AG08395 (cell line): ENCODE measurements around the gene DAAM1.
A peak's percentile ranks its signal among the peaks of the same experiment; 100 is the strongest.

Source experiments
- DNase-seq: peaks from one replicate; pipeline ENCODE4 v3.0.0; 2012; ENCODE audit warnings: mixed read lengths, low spot score

DAAM1 gene

DNA sequence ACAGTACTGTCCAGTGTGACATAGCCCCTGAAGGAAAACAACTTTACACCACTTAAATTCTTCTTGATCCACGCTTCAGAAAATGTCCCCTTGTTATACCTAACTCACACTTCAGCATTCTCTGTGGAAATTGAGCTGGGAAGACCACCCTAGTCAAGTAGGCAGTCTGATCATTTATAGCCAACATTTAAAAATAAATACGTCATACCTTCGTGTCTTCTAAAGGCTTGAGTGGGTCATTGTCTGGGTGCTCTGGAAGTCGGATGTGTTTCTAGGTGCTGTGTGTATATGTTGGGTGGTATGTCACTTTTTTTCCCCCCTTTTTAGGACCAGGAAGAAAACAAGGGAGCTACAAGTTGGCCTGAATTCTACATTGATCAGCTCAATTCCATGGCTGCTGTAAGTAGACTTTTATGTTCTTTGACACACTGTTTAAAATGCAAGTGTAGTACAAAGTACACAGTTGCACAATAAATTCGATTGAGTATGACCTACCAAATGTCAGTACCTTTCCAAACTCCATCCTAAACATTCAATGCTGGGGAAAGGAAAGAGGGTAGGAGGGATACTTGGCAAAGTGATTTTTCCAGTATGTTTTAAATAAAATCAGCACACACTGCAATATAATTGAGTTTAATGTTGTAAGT lies 126.6 kb downstream of the DAAM1 start:
- DNase-seq: no peak

DNA sequence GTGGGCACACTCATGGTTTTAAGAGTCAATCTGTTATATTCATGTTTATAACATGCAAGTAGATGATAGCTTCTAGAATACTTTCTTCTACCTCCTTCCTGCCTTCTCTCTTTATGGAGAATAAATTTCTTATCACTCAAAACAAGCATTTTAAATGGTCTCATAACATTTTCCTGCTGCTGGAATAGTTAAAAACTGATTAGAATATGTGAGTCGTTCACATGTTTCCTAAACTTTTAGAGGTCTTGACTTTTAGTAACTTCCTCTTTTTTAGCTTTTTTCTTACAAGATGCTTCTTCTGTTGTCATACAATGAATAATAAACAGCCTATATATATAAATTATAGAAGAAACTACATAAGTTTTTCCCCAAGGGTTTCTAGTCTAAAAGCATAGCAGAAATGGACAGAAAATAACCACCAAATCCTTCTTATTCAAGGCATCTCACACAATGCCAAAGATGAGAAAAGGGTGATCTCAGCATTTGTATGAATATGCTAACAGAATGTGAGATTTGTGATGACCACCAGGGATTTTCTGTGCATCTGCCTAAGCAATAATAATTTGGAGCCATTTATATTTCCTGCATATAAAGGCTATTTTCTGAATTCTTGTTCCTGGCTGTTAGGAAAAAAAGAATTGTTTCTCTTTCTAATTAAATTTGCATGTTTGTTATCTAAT lies 127.8 kb downstream of the DAAM1 start:
- no peak for DNase-seq

DNA sequence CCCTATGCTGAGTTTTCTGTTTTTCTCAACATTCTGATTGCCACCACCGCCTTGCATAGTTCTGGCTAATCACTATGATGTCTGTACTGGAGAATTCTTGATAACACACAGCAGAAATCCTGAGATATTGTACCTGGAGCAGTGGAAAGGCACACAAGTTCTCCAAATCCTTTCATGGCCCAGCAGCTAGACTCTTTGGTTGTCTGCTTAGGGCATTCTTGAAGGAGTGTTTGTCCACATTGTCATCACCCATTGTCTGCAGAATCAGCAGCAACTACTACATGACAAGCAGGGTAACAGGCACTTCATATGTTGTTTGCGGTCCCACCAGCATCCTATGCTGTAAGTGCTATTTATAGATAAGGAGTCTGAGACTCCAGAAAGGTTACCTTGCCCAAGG lies 128.9 kb downstream of the DAAM1 start:
- no peak for DNase-seq

DNA sequence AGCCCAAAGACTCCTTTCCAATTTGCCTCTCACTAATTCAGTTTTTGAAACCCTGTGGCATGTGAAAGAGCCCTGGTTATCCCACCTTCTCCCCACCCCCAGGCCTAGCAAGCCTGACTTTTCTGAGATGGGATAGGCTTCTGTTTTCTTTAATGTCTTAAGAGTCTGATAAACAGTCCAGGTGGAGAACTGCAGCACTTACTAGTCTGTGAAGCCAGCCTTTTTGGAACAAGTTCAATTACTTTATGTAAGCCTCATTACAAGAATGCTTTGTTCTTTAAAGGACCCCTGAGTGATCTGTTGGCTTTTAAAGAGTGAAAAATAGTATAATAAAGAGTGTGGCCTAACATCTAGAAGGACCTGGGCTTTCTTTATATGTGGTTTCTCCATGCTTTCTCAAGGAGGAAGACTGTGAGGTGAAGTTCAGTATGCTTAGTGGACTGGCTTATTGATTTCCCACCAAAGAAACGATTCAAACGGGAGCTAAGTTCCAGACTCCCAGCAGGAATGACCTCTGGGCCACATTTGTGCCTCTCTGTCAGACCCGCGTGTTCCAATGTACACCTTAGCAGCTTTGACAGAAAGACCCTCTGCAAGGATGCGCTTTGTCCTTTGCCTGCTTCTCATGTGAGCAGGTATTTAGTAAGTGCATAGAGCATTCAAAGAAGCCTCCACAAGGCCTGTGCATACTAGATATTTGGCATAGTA lies 129.5 kb downstream of the DAAM1 start:
- no peak for DNase-seq

DNA sequence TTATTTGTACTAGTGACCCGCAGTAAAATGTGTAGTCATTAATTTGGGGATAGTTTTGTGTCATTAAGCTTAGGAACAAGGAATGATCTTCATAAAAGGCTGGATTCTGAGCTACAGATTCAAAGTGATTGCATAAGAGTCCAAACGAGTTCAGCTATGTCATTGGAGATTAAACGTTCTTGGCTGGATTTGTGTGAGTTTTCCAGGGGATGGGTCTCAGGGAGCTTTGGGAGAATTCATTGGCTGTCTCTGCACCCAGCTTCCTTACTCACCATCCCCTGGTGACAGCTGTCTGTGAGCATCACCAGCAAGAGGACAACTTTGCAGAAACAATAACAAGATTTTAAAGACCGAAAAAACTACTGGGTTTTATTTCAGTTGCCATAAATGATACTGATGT lies 130.4 kb downstream of the DAAM1 start:
- DNase-seq: no peak

DNA sequence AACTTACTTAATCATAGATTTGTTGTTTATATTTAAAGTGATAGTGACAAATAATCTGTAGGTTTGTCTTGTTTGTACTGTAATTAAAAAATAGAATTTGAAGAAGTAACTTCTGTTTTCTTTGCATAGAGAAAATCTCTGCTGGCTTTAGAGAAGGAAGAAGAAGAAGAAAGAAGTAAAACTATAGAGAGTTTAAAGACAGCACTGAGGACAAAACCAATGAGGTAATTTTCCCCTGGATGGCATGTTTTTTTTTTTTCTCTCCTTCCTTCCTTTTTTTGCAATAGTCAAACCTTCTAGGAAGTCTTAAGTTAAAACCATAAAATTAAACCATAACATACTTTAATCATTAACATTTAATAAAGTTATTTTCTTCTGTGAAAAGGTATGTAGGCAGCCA lies 131.9 kb downstream of the DAAM1 start:
- DNase-seq: no peak

DNA sequence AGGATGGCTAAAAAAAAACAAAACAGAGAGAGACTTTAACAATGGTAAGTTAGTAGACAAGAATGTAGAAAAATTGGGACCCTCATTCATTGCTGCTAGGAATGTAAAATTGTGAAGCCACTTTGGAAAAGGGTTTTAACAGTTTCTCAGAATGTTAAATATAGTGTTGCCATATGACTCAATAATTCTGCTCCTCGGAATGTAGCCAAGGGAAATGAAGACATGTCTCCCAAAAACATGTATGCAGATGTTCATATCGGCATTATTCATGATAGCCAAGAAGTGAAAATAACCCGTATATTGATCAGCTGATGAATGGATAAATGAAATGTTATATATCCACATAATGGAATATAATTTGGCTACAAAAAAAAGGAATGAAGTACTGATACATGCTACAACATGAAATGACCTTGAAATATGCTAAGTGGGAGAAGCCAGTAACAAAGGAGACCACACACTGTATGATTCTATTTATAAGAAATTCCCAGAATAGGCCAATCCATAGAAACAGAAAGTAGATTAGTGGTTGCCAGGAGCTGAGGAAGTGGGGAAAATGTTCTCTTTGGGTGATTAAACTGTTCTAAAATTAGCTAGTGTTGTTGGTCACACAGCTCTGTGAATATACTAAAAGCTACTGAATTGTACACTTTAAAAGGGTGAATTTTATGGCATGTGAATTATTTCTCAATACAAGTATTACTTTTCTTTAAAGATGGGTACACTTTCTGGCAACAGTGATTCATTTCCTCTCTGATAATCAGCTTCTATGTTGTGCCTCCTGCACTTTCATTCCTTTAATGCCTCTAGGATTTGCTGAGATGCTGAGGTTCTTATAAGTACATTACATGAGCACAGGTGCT lies 132.5 kb downstream of the DAAM1 start:
- DNase-seq: no peak

DNA sequence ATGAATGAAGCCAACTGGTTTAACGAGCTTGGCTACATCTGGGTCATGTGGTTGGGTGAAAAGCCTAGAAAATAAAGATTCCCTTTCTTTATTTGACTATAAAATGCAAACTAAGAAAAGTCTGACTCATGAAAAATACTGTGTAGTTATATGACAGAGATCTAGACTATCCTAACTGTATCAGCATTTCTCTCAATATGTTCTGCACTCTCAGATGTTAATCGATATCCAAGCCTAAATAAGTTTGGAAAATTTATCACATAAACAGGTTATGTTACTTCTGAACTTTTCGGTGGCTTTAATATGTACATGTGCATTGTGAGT lies 133.1 kb downstream of the DAAM1 start:
- no peak for DNase-seq

DNA sequence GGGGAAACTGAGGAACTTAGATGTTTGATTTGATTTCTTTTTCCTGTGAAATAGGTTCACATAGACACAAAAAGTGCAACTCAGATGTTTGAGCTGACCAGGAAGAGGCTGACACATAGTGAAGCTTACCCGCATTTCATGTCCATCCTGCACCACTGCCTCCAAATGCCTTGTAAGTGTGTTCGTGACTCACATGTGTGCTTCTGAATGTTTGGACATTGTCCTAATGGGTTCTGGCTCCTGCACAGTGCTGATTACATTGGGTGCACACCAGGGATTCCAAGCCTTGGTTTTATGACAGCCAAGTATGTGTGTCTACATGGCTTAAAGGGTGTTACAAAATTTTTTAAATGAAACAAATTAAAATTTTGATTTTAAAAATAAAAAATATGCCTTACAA lies 137.4 kb downstream of the DAAM1 start:
- peak; percentile 61 for DNase-seq

DNA sequence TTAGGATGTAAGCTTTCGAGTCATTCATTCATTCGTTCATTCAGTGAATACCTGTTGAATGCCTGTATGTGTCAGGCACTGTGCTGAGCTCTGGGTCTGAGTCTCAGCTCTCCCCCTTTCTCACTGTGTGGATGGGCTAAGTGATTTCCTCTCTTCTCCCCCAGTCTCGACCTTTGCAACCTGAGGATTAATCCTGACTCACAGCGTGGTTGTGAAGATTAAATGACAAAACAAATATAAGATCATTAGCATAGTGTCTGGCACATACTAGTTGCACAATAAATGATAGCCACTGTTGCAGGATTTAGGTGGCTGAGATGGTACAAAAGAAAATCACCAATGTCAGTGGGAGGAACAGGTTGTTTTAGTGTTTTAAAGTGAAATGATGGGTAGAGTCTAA lies 140.0 kb downstream of the DAAM1 start:
- DNase-seq: no peak

DNA sequence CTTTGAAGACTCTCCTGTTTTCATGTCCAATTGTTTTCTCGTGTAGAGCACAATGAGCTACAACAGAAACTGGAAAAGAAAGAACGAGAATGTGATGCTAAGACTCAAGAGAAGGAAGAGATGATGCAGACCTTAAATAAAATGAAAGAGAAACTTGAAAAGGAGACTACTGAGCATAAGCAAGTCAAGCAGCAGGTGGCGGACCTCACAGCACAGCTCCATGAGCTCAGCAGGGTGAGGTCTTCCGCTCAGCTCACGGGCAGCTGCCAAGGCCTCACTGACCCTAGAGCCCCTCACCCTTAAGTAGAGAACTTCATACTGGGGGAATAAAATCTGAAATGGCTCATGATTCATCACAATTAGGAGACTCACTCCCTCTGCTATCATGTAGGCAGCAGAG lies 142.0 kb downstream of the DAAM1 start:
- DNase-seq: no peak

DNA sequence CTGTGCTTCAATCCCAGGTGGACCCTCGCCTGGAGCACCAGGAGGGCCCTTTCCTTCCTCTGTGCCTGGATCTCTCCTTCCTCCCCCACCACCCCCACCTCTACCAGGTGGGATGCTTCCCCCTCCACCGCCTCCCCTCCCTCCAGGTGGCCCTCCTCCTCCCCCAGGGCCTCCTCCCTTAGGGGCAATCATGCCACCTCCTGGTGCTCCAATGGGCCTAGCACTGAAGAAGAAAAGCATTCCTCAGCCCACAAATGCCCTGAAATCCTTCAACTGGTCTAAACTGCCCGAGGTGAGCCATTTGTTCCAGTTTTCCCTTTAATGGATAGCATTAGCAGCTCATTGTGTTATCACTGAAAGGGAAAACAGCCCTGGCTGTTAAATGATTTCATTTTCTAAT lies 142.8 kb downstream of the DAAM1 start:
- no peak for DNase-seq

DNA sequence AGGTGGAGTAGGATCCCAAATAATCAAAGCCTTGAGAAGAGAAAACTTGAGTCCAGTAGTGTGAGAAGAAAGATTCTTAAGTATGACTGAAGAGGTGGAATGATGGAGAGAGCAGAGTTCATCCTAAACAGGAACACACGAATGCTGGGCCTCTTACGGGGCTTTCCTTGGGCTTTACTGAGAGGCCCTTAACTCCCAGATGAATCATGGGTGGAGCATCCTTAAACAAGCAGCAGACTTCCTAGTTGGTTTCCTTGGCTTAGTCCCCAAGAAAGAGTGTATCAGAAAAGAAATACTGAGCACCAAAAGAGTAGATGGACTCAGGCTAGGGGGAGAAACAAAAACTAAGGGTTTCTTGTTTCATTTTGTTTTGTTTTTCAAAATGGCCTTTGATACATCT lies 144.3 kb downstream of the DAAM1 start:
- peak; percentile 78 for DNase-seq

DNA sequence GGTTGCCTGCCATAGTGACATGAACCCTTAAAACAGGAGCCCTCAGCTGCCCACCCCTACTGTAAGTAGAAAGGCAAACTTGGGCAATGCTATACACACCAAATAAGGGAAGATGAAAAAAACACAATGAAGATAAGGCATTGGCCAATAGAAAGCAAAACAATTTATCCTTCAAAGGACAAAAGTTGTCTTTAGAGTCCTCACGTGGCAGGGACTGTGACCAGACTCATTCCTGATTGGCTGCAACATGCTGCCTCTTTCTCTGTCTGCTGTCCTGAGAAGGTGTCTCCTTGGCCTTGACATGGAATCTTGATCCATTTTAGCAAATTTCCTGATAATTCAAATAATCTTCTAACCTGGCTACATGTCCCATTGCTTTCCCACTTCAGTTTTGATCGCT lies 144.8 kb downstream of the DAAM1 start:
- no peak for DNase-seq

DNA sequence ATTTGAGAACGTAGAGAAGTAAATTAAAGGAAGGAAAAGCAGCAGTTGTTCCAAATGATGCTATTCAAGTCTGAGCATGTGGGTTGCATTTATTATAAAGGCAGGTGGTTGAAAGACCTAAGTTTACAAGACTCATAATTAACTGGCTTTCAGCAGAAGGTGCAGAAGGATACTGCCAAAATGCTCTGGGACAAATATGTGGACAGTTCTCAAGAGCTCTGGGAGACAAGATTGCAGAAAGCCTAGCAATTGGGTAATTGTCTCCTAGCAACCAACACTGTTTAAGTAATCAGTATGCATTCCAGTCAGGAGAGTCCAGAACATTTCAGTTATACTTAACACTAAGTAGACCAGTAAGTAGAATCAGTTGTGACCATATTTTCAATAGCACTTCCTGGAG lies 145.2 kb downstream of the DAAM1 start:
- peak; percentile 91 for DNase-seq

DNA sequence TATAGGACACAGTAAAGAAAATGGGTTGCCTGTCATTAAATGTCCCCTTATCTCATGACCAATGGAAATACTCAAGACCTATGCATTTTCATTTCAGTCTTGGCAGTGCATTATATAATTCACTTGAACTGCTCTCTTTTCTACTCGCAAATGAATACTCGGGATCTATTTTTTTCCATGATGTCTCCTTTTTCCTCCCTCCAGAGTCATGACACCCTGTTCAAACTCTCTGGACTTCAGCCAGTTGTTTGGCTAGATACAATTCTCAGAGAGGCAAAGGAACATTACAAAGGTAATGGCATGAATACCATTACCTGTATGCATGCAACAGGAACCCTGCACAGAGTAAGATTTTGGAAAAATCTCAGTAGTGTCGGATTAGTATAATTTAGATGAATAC lies 145.8 kb downstream of the DAAM1 start:
- DNase-seq: no peak

DNA sequence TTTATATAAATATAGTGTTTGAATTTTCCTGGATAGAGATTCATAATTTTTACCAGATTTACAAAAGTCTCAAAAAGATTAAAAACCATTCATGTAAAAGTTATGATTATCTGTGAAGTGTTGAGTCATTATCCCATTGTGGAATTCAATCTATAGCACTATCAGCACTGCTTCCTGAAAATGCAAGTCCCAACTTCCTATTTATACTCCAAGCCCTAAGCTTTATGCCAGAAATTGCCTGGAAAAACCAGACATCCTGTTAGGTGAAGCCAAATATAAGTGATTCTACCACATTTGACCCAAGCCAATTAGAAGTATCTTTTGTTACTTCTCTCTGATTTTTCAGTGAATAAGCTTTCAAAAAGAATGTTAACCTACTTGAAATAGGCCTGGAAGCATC lies 147.6 kb downstream of the DAAM1 start:
- no peak for DNase-seq

DNA sequence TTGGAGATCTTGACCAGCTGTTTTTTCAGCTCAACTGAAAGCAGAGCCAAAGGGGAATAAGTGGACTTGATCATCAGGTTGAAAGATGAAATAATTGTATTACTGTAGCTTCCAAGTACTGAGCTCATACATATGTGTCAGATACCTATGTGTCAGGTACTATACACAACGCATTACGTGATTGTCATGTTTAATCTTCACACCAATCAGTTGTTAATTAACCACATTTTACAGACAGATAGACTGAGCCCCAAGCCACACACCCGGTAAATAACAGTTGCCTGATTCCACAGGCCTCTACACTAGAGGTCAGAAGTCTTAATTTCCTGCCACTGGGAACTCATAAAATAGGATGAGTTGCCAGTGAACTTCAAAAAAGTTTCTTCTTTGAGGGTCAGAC lies 148.2 kb downstream of the DAAM1 start:
- DNase-seq: no peak

DNA sequence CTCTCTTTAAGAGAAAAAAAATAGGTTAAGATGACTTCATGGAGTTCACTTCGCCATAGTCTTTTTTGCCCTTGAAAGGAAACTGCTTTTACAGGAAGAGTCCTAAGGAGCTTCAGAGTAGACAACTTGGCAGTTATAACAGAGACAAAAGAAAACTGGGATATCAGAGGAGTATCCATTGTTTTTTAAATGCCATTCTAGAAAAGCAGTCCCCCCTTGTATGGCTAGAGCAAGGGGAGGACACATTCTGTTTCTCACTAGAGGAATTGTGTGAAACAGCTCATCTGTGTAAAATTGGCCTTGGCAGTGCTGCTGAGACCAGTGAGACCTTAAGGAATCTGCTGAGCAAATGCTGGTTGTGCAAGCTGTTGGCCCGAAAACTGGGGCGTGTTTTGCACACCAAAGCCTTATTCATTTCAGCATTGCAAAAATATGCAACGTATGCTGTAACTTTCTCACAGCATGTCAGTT lies 148.7 kb downstream of the DAAM1 start:
- DNase-seq: peak; percentile 29

DNA sequence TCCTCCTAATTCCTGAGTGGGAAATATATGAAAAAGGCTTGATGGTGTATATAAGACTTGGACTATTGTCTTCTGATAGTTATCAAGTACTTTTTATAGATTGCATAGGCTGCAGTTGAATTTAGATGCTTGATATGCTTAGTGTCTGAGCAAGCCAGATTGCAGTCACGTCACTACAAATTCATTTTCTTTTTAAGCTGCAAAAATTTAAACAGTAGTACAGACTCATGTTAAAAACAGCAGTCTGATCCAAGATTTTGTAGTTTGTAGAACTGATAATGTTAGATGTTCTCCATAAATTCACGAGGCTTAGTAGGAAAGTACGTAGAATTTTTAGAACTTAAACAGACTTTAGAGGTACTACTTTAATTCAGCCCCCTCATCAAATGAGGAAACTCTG lies 150.3 kb downstream of the DAAM1 start:
- DNase-seq: no peak

DNA sequence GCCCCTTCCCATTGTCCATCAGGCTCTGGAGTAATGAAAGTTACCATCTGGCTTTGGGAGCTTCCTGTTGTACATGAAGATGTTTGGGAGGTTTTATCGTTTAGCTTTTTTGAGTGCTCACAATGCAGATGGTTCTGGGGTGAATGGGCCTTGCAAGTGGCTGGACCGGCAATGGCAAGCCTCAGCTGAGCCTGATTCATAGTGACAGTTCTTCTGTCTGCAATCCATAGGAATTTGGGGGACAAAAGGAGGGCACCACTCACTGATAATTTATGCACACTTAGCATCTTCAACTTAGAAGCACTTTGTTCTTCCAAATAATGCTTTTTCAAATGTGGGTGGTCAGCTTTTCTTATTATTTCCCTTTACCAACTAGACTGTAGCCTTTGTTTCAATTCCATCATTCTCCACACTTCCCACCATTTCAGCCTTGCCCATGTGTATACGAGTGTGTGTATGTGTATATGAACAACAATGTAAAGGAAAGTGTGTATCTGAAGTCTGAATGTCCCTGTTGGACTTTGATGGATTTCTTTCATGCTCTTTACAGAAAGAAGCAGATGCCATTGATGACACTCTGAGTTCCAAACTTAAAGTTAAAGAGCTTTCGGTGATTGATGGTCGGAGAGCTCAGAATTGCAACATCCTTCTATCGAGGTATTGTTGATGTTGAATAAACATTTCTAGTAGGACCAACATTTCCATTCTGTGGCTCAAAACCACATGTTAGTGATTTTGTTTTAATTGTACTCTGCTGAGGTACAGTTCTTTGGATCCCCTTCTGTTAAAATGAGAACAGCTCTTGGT lies 151.3 kb downstream of the DAAM1 start:
- no peak for DNase-seq
